D721Med (cell line): ENCODE data around the gene ZNHIT6.
"Not testable (repeated sequence)": the region's sequence is repeated elsewhere in the genome, so short reads cannot be mapped to it uniquely, and the experiment has no call there.

Experiments used
- DNase-seq: peaks from one replicate; pipeline ENCODE4 v3.0.0; 2011; ENCODE audit warnings: low spot score; ENCODE audit not compliant: insufficient read length
- FAIRE-seq: peaks from 2 replicates; lab custom pipeline; 2011; peaks lifted over from hg19 to GRCh38; lab: Jason Lieb, UNC
- CTCF ChIP-seq: IDR thresholded peaks from 2 replicates; pipeline ENCODE4 v1.5.1; 2012; ENCODE audit warnings: mild to moderate bottlenecking, control low read depth; ENCODE audit not compliant: insufficient read depth; ENCODE audit errors: missing control alignments

ZNHIT6 gene

DNA sequence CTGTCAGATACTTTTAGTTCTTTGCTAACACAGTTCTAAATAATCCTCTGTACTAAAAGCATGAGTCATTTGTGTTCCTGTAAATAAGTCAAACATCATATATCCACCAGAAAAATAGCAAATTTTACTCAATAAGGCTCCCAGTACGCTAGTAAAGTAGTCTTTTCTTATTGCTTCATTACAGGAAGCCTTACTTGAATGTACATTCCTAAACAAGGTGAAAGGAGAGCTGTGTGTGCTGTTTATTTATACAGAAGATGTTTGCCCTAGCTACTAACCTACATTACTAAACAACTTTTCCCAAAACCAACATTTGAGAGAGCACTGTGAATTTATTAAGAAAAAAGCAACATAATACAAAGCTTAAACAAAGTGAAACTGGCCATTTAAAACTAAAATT lies 52.0 kb downstream of the ZNHIT6 start:
- FAIRE-seq (no peak), DNase-seq (no peak)
- no peak for TF ChIP-seq CTCF

- DNase-seq (no peak), FAIRE-seq (no peak)
Measured at GRCh38 chr1:85655315-85655714, 52.9 kb downstream of the ZNHIT6 start.

GRCh38 chr1:85654066-85654782 lies 54.0 kb downstream of the ZNHIT6 start:
- DNase-seq (no peak), FAIRE-seq (no peak)
- no peak for TF ChIP-seq CTCF

More at GRCh38 chr1:85655315-85655714, 52.9 kb downstream of the ZNHIT6 start:
- no peak for TF ChIP-seq CTCF

DNA sequence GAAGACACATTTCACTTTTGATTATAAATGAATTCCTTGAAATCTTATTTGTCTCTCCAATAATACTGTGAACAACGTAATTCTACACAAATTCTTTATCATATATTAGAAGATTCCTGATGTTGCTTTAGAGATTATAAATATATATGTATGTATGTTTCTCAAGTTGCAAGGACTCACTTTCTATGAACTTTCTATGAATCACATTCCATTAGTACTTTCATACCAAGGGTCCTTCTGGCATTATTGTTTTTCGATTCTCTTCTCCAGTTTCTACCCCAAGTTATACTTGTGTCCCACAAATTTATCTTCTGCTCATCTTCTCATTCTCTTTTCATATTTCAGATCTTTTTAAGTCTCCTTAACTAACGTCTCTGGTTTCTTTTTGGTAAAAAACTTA lies 55.9 kb downstream of the ZNHIT6 start:
- DNase-seq (no peak), FAIRE-seq (no peak)
- TF ChIP-seq CTCF, result no peak

DNA sequence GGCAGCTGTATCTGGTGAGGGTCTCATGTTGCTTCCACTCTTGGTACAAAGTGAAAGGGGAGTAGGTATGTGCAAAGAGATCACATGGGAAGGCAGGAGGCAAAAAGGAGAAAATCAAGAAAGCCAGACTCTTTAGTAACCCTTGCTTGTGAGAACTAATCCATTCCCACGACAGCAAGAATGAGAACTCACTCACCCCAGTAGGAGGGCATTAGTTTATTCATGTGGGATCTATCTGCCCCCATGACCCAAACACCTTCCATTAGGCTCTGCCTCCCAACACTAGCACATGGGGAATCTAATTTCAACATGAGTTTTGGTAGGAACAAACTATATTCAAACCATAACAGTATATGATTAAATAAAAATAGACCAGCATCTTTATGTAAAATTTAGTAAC lies 57.6 kb downstream of the ZNHIT6 start:
- DNase-seq (no peak), FAIRE-seq (no peak)
- no peak for TF ChIP-seq CTCF

DNA sequence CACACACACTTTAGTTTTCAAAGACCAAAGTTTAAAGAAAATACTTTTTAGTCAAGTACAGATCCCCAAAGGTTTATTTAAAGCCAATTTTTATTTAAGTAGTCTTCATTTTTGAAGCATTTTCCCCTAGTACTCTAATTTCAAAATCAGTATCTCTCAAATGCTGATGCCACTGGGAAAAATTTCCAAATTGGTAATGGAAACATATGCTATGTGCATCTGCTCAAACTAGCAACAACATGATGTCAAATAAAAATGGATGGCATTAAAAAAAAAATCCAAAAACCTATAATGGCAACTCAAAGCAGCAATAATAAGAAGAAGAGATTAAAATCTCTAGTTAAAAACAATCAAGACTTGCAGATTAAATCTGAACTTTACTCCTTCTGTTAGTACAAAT lies 58.6 kb downstream of the ZNHIT6 start:
- DNase-seq (no peak), FAIRE-seq (no peak)
- no peak for TF ChIP-seq CTCF

GRCh38 chr1:85641598-85642556 lies 66.4 kb downstream of the ZNHIT6 start:
- FAIRE-seq, DNase-seq: not testable (repeated sequence)

DNA sequence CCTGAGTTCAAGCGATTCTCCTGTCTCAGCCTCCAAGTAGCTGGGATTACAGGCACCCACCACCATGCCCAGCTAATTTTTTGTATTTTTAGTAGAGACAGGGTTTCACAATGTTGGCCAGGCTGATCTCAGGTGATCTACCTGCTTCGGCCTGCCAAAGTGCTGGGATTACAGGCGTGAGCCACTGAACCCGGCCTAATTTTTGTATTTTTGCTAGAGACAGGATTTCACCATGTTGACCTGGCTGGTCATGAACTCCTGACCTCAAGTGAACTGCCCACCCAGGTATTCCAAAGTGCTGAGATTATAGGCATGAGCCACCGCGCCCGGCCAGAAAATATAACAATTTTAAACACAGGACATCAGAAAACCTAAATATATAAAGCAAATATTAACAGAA lies 68.3 kb downstream of the ZNHIT6 start:
- not testable (repeated sequence) for DNase-seq, FAIRE-seq
